Measurements from ENCODE around the gene TAS2R60. TPM values are rescaled to one million over a fixed set of nuclear protein-coding genes. Genes with fewer than 3 reads are reported as not detected.
"Not testable (repeated sequence)": the region's sequence is repeated elsewhere in the genome, so short reads cannot be mapped to it uniquely, and the experiment has no call there.

Gene TAS2R60
- total and polyA plus RNA-seq, 4 donors: 1.2 to 2.7 TPM; not detected in 2

DNA sequence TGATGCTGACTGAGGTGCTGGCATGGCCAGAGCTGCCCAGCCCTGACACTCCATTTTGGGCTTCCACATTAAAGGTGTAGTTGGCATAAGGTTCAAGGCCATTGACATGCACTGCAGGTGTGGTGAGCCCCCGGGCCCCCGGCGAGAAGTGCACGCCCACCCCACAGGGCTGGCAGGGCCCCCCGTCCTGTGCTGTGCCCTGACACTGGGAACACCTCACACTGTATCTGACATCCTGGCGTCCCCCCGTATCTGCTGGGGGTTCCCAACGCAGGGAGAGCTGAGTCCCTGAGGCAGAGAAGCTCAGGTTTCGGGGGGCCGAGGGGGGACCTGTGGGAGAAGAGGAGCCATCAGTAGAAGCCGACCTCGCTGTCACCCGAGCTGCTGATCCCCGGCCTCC, 44.6 kb upstream of the TAS2R60 start:
- no peaks in the 10 kb centered on the region for H3K36me3 ChIP-seq (ENCODE audit: control insufficient read depth in 1 of 2, insufficient read depth in 2 of 2, low read length in 1 of 2)
- 97% methylated on average over 14 of the region's 14 CpGs for WGBS, 2 donors
- H3K9me3 ChIP-seq (ENCODE audit: control insufficient read depth, low read length): no peaks in the 10 kb centered on the region
- ATAC-seq (ENCODE audit: low FRiP score) (no peak), DNase-seq (peak in 1 of 2 donors; percentile 73)
- no peak overlapping the region for H3K27ac ChIP-seq (ENCODE audit: low read depth in 1 of 2, low read length in 2 of 2)
- H3K4me3 ChIP-seq (ENCODE audit: low read length in 2 of 2): no peak overlapping the region
- H3K4me1 ChIP-seq (ENCODE audit: control insufficient read depth in 1 of 2, insufficient read depth in 2 of 2, low read length in 2 of 2): no peaks in the 10 kb centered on the region
- intact Hi-C loops (cut with DNase I): no loop called here
- H3K27me3 ChIP-seq (ENCODE audit: control insufficient read depth in 1 of 2, insufficient read depth in 2 of 2, low read length in 1 of 2): no peaks in the 10 kb centered on the region

DNA sequence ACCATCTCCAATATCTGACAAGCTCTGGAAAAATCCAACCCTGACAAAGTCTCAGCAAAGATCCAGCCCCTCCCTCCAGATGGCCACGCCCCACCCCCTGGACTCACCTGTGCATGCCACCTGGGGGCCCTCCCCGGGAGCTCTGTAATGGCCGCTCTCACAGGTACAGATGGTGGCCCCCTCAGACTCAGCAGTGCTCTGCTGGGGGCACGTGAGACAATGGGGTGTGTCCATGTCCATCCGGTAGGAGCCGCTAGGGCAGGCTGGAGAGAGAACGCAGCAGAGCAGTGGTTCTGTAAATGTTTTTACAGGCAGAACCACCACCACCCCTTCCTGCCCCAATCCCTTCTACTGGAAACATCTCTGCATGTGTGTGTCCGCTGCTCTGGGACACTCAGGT, 44.1 kb upstream of the TAS2R60 start:
- Histone ChIP-seq H3K36me3 (ENCODE audit: control insufficient read depth in 1 of 2, insufficient read depth in 2 of 2, low read length in 1 of 2) (no peaks in the 10 kb centered on the region), H3K4me3 (ENCODE audit: low read length in 2 of 2) (no peak overlapping the region), H3K9me3 (ENCODE audit: control insufficient read depth, low read length) (no peaks in the 10 kb centered on the region), H3K27me3 (ENCODE audit: control insufficient read depth in 1 of 2, insufficient read depth in 2 of 2, low read length in 1 of 2) (no peaks in the 10 kb centered on the region), H3K4me1 (ENCODE audit: control insufficient read depth in 1 of 2, insufficient read depth in 2 of 2, low read length in 2 of 2) (no peaks in the 10 kb centered on the region), H3K27ac (ENCODE audit: low read depth in 1 of 2, low read length in 2 of 2) (no peak overlapping the region)
- DNase-seq: peak in 1 of 2 donors; percentile 73
- intact Hi-C loops (cut with DNase I): no loop called here
- no peak for ATAC-seq (ENCODE audit: low FRiP score)
- WGBS, 2 donors: 92 to 96% methylated on average over 8 of the region's 8 CpGs

DNA sequence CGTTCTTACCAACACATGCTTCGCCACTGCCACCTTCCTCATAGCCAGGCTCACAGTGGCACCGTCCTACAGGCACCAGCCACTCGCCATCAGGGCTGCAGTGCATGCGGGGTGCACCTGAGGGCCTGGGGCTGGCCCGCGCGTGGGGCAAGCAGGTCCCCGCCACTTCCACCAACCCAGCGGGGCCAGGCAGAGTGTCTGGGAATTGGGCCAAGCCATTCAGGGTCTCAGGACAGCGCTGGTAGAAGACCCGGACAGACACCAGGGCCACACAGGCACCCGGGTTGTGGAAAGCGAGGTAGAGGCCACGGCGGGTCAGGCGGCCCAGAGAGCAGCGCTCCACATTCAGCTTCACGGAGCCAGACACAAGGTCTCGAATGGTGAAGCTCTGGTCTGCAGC, 43.6 kb upstream of the TAS2R60 start:
- 94 to 96% methylated on average over 20 of the region's 20 CpGs for WGBS, 2 donors
- Histone ChIP-seq H3K36me3 (ENCODE audit: control insufficient read depth in 1 of 2, insufficient read depth in 2 of 2, low read length in 1 of 2) (no peaks in the 10 kb centered on the region), H3K4me1 (ENCODE audit: control insufficient read depth in 1 of 2, insufficient read depth in 2 of 2, low read length in 2 of 2) (no peaks in the 10 kb centered on the region), H3K9me3 (ENCODE audit: control insufficient read depth, low read length) (no peaks in the 10 kb centered on the region), H3K4me3 (ENCODE audit: low read length in 2 of 2) (no peak overlapping the region), H3K27ac (ENCODE audit: low read depth in 1 of 2, low read length in 2 of 2) (no peak overlapping the region), H3K27me3 (ENCODE audit: control insufficient read depth in 1 of 2, insufficient read depth in 2 of 2, low read length in 1 of 2) (no peaks in the 10 kb centered on the region)
- DNase-seq: peak in 1 of 2 donors; percentile 70
- no peak for ATAC-seq (ENCODE audit: low FRiP score)
- intact Hi-C loops (cut with DNase I): no loop called here

DNA sequence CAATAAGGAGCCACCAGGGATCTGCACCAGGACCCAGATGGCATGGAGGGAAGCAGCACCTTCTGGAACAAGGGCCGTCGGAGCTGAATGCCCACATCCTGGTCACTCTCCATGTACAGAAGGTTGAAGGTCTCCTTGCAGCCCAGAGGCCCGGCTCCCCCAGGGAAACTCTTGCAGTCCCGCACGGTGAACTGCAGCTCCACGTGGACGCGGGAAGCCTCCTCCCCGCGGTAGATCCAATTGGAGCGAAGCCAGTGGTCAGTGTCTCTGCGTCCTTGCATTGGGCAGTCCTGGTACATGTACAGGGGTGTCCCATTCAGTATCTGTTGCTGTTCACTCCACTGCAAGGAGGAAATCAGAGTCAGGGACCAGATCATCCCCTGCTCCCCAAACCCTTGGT, 42.0 kb upstream of the TAS2R60 start:
- WGBS, 2 donors: 91 to 92% methylated on average over 12 of the region's 12 CpGs
- no peak for ATAC-seq (ENCODE audit: low FRiP score)
- DNase-seq: peak in 1 of 2 donors; percentile 73

DNA sequence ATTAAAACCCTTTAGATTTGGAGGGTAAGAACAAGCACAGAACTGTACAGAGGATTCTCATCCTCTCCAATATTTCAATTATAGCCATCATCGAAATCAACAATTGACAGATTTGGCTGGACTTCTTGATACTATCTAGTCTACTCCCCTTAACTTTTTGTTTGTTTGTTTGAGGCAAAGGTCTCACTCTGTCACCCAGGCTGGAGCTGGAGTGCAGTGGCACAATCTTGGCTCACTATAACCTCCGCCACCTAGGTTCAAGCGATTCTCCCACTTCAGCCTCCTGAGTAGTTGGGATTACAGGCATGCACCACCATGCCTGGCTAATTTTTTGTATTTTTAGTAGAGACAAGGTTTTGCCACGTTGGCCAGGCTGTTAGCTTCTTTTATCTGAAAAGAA, 41.0 kb upstream of the TAS2R60 start:
- H3K27me3 ChIP-seq (ENCODE audit: control insufficient read depth in 1 of 2, insufficient read depth in 2 of 2, low read length in 1 of 2): not testable (repeated sequence)

More for the DNA sequence above, 42.0 kb upstream of the TAS2R60 start:
- Histone ChIP-seq H3K27ac (ENCODE audit: low read depth in 1 of 2, low read length in 2 of 2) (no peak overlapping the region), H3K27me3 (ENCODE audit: control insufficient read depth in 1 of 2, insufficient read depth in 2 of 2, low read length in 1 of 2) (no peaks in the 10 kb centered on the region), H3K36me3 (ENCODE audit: control insufficient read depth in 1 of 2, insufficient read depth in 2 of 2, low read length in 1 of 2) (no peaks in the 10 kb centered on the region), H3K4me1 (ENCODE audit: control insufficient read depth in 1 of 2, insufficient read depth in 2 of 2, low read length in 2 of 2) (no peaks in the 10 kb centered on the region), H3K4me3 (ENCODE audit: low read length in 2 of 2) (no peak overlapping the region), H3K9me3 (ENCODE audit: control insufficient read depth, low read length) (no peaks in the 10 kb centered on the region)
- intact Hi-C loops (cut with DNase I): no loop called here

DNA sequence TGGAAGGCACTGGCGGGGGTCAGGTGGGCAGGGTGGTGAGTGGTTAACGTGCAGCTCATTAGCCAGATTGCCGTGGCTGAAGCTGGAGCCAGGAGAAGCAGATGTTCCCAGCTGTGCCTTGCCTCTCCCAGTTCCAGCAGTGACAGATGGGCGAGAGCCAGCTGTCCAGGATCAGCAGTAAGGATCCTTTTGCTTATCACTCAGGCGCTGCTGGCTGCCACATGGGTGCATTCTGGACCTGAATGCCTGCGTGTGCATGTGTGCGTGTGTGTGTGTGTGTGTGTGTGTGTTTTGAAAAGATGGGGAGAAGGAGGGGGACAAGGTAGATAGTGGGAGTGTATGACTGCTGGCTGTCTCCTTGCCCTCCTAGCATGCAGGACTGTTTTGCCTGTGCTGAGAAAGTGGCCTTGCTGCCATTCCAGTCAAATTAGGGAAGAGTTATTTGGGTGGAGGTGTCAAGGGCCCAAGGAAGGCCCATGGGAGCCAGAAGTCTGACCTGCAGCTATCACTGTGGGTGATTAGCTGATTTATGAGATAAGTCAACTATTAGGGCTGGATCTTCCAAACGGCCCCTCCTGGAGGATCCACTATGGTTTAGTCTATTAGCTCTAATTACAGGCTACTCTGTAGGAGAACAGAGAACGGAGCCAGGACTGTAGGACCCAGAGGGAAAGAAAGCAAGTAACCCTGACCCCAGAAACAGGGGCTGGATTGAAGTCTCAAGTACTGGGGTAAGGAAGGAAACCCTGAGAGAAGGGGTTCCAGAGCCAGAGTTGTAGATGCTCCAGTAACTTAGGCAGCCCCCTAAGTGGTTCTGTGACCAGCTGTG, 37.9 kb upstream of the TAS2R60 start:
- 64 to 66% methylated on average over 9 of the region's 9 CpGs for WGBS, 2 donors
- DNase-seq (peak in 1 of 2 donors; percentile 35), ATAC-seq (ENCODE audit: low FRiP score) (no peak)
- Histone ChIP-seq H3K36me3 (ENCODE audit: control insufficient read depth in 1 of 2, insufficient read depth in 2 of 2, low read length in 1 of 2) (no peaks in the 10 kb centered on the region), H3K9me3 (ENCODE audit: control insufficient read depth, low read length) (no peaks in the 10 kb centered on the region), H3K27ac (ENCODE audit: low read depth in 1 of 2, low read length in 2 of 2) (no peak overlapping the region), H3K4me1 (ENCODE audit: control insufficient read depth in 1 of 2, insufficient read depth in 2 of 2, low read length in 2 of 2) (no peaks in the 10 kb centered on the region), H3K4me3 (ENCODE audit: low read length in 2 of 2) (no peak overlapping the region), H3K27me3 (ENCODE audit: control insufficient read depth in 1 of 2, insufficient read depth in 2 of 2, low read length in 1 of 2) (no peaks in the 10 kb centered on the region)
- intact Hi-C loops (cut with DNase I): no loop called here

More for the DNA sequence above, 41.0 kb upstream of the TAS2R60 start:
- H3K4me1 ChIP-seq (ENCODE audit: control insufficient read depth in 1 of 2, insufficient read depth in 2 of 2, low read length in 2 of 2); DNase-seq; H3K4me3 ChIP-seq (ENCODE audit: low read length in 2 of 2); intact Hi-C loops (cut with DNase I); ATAC-seq (ENCODE audit: low FRiP score); H3K9me3 ChIP-seq (ENCODE audit: control insufficient read depth, low read length); H3K36me3 ChIP-seq (ENCODE audit: control insufficient read depth in 1 of 2, insufficient read depth in 2 of 2, low read length in 1 of 2); H3K27ac ChIP-seq (ENCODE audit: low read depth in 1 of 2, low read length in 2 of 2): not testable (repeated sequence)
- 73 to 75% methylated on average over 4 of the region's 4 CpGs for WGBS, 2 donors

DNA sequence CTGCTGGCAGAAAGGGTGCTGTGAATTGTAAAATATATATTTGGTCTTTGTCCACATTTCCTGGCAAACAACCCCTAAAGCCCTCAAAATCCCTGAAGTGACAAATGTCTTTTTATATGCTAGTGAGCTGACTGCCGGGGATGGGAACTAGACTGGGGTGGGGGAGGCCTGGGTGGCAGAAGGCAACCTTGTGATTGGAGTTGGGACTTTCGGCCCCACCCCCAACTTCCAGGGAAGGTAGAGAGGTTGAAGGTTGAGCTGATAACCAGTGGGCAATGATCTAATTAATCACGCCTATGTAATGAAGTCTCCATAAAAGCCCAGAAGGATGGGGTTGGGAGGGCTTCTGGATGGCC, 37.3 kb upstream of the TAS2R60 start:
- DNase-seq (no peak), ATAC-seq (ENCODE audit: low FRiP score) (no peak)
- intact Hi-C loops (cut with DNase I): no loop called here
- H3K36me3 ChIP-seq (ENCODE audit: control insufficient read depth in 1 of 2, insufficient read depth in 2 of 2, low read length in 1 of 2): no peaks in the 10 kb centered on the region
- H3K4me1 ChIP-seq (ENCODE audit: control insufficient read depth in 1 of 2, insufficient read depth in 2 of 2, low read length in 2 of 2): no peaks in the 10 kb centered on the region
- no peak overlapping the region for H3K27ac ChIP-seq (ENCODE audit: low read depth in 1 of 2, low read length in 2 of 2)
- H3K4me3 ChIP-seq (ENCODE audit: low read length in 2 of 2): no peak overlapping the region
- no peaks in the 10 kb centered on the region for H3K9me3 ChIP-seq (ENCODE audit: control insufficient read depth, low read length)
- H3K27me3 ChIP-seq (ENCODE audit: control insufficient read depth in 1 of 2, insufficient read depth in 2 of 2, low read length in 1 of 2): no peaks in the 10 kb centered on the region
- 82 to 84% methylated on average over 3 of the region's 3 CpGs for WGBS, 2 donors

DNA sequence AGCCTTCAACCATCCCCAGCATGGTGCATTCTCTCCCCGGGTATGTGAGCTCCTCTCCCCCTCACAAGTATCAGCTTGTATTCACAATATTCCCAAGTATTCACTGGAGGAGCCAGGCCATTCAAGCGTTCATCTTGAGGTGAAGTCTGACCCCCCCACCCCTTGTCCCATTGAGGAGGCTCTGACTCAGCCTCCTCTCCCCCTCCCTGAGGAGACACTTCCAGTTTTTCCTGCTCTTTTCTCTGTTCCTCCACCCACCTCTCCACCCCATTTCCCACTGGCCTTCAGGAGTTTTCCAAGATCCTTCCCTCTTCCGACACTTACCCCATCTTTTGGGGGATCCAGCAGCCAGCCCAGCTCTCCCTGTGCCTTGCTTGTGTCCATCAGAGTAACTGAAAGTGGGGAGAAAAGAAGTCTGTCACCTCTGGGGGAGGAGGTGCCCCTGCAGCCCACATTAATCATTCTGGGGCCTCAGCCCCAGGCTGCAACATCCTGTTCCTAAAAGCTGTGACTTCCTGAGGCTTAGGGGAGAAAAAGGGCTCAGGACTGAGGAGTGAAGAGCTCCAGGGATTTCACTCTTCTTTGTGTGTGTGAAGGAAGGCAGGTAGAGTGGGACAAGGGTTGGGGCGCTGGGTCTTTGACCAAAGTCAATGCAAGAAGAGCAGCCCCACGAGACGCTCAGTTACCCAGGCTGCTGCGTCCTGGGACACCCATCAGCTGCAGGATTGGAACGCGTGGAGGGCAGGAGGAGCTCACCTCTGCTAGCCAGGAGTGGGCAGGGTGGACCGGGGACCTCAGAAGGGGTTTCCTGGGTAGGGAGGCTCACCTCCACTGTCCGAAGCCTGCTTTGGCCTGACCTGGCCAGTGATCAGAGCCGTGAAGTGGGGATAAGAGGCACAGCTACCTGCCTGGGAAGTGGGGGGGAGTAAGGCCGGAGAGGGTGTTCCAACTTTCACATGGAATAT, 35.7 kb upstream of the TAS2R60 start:
- WGBS, 2 donors: 86 to 87% methylated on average over 13 of the region's 13 CpGs
- intact Hi-C loops (cut with DNase I): no loop called here
- Histone ChIP-seq H3K4me3 (ENCODE audit: low read length in 2 of 2) (no peak overlapping the region), H3K36me3 (ENCODE audit: control insufficient read depth in 1 of 2, insufficient read depth in 2 of 2, low read length in 1 of 2) (no peaks in the 10 kb centered on the region), H3K27me3 (ENCODE audit: control insufficient read depth in 1 of 2, insufficient read depth in 2 of 2, low read length in 1 of 2) (no peaks in the 10 kb centered on the region), H3K4me1 (ENCODE audit: control insufficient read depth in 1 of 2, insufficient read depth in 2 of 2, low read length in 2 of 2) (no peaks in the 10 kb centered on the region), H3K9me3 (ENCODE audit: control insufficient read depth, low read length) (no peaks in the 10 kb centered on the region), H3K27ac (ENCODE audit: low read depth in 1 of 2, low read length in 2 of 2) (no peak overlapping the region)
- DNase-seq (peak; percentile 43 to 71), ATAC-seq (ENCODE audit: low FRiP score) (peak; percentile 15)

All from aorta (tissue), 5 donors.